NCI-H1436 (cell line): ENCODE data around the gene DNPEP.
"Not testable (repeated sequence)": the region's sequence is repeated elsewhere in the genome, so short reads cannot be mapped to it uniquely, and the experiment has no call there.

Source experiments
- DNase-seq: peaks from one replicate; lab custom pipeline; 2025; lab: John Stamatoyannopoulos, UW

DNPEP gene

GRCh38 chr2:219419331-219420197, 31.9 kb upstream of the DNPEP start:
- no peak for DNase-seq

GRCh38 chr2:219419012-219419324, 31.3 kb upstream of the DNPEP start:
- DNase-seq: no peak

GRCh38 chr2:219418155-219419011, 30.7 kb upstream of the DNPEP start, which contains the start of gene DES:
TSS of gene DES (plus strand) at chr2:219418377. CDS start at chr2:219418463, 86 bp downstream.
- DNase-seq: no peak

- DNase-seq: no peak
Measured at GRCh38 chr2:219417374-219417773, 29.7 kb upstream of the DNPEP start.

- no peak for DNase-seq
Measured at GRCh38 chr2:219416938-219417337, 29.2 kb upstream of the DNPEP start.

- no peak for DNase-seq
Measured at GRCh38 chr2:219416235-219416602, 28.5 kb upstream of the DNPEP start.

- DNase-seq: no peak
Measured at GRCh38 chr2:219415580-219416234, 28.0 kb upstream of the DNPEP start.

- no peak for DNase-seq
Measured at GRCh38 chr2:219414857-219415256, 27.1 kb upstream of the DNPEP start.

GRCh38 chr2:219410390-219410789, 22.7 kb upstream of the DNPEP start:
- no peak for DNase-seq

GRCh38 chr2:219409619-219410018, 21.9 kb upstream of the DNPEP start:
- no peak for DNase-seq

DNA sequence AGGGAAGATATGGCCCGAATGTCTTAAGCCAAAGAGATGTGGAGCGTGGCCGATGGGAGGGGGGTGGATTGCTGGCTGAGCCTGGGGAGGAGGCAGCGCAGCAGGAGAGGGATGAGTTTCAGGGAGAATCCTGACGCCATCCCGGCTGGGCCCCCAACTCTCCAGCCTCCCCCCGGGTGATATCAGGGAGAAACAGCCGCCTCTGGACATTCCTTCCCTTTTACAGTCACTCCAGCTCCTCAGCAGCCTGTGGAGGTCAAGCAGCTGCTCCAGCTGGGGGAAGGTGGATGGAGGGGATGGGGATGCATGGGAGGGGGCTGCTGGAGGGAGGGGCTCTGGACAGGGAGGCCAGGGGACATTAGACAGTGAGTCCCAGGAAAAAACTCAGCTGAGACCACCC, 20.9 kb upstream of the DNPEP start:
- DNase-seq: no peak

DNA sequence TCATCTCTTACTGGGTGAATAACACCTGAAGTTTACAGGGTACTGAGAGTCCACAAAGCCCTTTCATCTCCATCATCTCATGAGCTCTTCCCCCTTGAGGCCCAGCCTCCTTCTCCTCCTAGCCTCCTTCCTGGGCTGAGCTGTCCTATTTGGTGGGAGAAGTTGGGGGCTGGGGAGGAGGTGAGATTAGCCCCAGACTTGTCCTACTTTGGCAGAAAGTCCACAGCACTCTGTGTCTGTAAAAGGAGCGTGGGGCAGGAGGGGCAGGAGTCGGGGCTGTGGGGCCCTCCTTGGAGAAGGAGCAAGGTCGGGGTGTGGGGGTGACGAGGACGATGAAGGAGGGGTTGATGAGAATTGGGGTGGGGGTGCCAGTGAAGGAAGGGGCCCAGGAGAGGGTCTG, 20.5 kb upstream of the DNPEP start:
- no peak for DNase-seq

- DNase-seq: not testable (repeated sequence)
Measured at GRCh38 chr2:219407343-219407742, 19.6 kb upstream of the DNPEP start.

DNA sequence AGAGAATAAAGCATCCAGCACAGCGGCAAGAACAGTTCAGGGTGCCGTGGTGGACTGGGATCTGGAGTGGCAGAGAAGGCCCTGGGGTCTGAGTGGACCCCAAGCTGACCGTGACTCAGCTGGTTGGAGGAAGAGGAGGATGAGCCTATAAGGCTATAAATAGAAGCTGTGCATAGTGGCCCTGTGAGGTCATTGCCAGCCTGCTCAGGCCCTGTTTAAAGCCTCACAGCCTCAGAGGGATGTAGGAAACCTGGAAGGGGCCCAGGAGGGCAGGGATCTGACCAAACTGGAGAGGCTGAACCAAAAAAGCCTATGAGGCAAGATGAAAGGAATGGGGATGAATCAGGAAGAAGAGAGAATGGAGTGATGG, 19.1 kb upstream of the DNPEP start:
- no peak for DNase-seq

DNA sequence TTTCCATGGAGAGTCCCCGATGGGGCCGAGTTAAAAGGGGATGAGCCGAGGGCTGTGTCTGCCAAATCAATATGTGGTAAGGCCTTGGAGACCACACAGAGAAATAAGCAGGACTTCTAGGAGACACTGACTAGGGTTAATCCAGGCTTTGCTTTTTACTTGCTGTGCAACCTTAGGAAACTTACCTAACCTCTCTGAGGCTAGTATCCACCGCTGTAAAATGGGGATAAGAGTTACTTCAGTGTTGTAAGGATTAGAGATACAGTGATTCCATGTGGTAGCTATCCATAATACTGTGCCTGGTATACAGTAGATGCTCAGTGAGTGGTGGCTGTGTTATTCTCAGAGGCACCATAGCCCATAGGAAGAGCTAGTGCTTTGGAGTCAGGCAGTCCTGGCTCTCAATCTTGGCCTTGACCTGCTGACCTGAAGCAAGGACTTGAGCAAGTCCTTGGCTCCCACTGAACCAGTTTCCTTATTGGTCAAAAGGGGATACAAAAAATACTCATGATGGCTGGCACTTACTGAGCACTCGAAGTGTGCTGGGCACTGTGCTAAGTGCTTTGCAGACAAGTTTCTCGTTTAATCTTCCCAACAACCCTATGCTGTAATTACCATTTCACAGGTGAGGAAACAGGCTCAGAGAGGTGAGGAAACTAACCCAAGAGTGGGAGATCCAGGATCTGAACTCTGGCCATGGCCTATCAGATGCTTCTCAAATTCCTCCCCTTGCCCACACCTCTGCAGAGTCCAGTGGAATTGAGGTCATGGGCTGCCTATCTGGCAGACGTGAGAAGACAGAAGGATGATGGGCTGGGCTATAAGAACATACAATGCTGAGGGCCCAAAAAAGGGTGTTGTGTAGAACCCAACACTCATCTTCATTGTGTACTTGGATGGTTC, 18.5 kb upstream of the DNPEP start:
- no peak for DNase-seq

GRCh38 chr2:219405451-219405850, 17.7 kb upstream of the DNPEP start:
- no peak for DNase-seq

DNA sequence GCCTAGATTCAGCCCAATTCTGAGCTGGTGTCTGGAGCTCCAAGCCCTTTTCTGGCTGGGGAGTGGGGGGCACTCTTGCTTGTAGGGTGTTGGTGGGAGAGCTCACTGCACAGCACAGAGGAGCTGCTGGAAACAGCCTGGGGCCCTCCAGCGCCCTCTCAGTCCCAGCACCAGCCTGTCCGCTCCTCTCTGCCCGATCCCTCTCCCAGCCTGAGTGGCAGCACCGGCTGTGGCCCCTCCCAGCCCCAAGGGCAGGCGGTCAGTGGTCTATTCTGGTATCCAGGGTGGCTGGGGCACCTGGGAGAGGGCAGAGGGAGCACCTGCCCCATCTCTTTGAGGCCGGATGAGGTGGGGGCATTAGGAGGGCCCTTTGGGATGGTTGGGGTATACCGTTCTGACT, 17.2 kb upstream of the DNPEP start:
- DNase-seq: no peak

DNA sequence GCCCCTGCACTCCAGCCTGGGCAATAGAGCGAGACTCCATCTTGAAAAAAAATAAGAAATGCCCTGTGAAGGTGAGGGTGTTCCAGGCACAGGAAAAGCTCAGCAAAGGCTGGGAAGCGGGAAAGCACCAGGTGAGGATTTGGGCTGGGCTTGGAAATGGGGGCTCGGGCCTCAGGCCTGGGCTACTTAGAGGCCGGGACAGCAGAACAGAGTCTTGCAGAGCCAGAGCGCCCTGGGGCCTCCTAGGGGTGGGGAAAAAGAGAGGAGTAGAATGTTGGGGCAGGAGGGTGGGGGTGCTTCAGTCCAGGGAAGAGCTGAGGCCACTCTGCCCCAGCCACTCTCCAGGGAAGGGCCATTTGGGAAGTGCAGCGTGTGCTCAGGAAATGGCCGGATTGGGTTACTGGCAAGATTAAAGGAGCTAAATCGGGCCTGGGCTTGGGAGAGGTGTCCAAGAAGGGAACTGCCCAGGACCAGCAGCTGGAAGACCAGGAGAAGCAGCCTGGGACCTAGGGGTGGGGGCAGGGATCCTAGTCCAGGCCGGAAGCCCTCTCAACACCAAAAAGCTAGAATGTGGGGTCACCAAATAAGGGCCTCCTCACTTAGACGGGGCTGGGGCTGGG, 16.7 kb upstream of the DNPEP start:
- DNase-seq: no peak

- no peak for DNase-seq
Measured at GRCh38 chr2:219403861-219404260, 16.1 kb upstream of the DNPEP start.

DNA sequence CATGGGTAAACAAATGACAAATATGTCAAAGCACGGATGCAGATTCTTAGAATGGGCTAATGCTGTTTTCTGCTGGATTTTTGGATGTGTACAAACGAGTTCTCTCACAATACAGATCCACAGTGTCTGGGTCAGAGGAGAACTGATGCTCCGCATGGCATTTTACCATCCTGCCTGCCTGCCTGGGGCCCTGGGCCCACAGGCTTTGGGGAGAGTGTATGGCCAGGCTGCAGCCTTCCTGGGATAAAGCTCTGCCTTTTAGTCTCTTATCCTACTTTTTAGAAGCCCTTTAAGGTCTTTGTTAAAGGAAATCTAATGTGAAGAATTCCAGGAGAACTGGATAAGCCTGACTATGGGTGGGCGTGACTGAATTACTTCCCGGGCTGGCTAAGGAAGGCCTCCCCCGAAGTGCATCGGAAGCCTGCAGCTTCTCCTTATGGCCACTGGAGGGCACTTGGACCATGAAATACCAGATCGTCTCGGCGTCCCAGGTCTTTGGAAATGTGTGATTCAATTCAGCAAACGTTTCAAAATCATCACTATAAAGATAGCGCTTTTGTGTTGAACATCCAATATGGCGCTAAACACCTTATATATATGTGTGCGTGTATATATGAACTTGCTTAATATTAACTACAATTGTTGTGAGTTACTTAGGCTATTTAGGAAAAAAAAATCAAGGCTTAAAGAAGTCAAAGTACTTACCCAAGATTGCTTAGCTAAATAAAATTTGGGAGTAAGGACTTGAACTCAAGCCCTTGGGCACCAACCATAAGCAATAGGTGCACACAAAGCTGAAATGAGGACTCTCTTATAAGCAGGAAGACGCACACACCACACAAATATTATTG, 15.2 kb upstream of the DNPEP start:
- peak; percentile 69 for DNase-seq
